Hippocampal formation (tissue), 2 donors: ENCODE data around the gene EMD.
A peak's percentile ranks its signal among the peaks of the same experiment; 100 is the strongest.
"Not testable (repeated sequence)": the region's sequence is repeated elsewhere in the genome, so short reads cannot be mapped to it uniquely, and the experiment has no call there.

Experiments used
- DNase-seq, 2 donors: peaks; one replicate each; lab custom pipeline; 2025; lab: John Stamatoyannopoulos, UW

The EMD gene

DNA sequence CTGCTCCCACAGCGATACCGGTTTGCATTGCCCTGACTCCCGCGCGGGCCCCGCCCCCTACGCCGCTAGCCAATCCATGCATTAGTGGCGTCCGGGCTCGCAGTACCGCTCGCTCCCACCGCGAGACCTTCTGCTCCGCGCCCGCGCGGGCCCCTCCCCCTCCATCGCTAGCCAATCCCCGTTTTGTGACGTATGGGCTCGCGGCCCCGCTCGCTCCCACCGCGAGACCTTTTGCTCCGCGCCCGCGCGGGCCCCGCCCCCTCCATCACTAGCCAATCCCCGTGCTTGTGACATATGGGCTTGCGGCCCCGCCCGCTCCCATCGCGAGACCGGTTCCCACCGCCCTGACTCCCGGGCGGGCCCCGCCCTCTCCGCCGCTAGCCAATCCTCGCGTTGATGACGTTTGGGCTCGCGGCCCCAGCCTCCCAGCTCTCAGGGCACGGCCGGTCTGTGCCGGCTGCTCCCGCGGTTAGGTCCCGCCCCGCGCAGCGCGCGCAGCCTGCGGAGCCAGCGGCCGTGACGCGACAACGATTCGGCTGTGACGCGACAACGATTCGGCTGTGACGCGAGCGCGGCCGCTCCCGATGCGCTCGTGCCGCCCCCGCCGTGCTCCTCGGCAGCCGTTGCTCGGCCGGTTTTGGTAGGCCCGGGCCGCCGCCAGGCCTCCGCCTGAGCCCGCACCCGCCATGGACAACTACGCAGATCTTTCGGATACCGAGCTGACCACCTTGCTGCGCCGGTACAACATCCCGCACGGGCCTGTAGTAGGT is at the start of gene EMD:
Gene EMD, plus strand, starts transcription at position 497 of the 770 bp plus-strand sequence. Its CDS starts 190 bp downstream, at position 687.
- DNase-seq, result peak; percentile 87 to 100

DNA sequence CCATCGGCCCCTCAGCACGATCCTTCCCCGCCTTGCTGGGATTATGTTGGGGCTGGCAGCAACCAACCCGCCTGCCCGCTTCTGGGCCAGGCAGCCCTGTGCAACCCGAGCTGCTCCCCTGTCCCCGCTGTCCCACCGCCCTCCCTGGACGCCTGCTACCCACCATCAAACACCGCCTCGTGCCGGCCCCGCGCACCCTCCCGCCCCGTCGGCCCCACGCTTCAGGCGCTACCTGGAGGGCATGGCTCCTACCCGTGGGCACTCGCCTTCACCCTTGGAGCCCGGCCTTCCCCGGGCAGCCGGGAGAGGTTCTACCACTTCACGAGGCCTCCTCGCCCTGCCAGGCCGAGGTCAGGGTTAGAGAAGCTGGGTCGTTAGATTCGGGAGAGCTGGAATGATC is 46.5 kb upstream of the EMD start:
- no peak for DNase-seq

DNA sequence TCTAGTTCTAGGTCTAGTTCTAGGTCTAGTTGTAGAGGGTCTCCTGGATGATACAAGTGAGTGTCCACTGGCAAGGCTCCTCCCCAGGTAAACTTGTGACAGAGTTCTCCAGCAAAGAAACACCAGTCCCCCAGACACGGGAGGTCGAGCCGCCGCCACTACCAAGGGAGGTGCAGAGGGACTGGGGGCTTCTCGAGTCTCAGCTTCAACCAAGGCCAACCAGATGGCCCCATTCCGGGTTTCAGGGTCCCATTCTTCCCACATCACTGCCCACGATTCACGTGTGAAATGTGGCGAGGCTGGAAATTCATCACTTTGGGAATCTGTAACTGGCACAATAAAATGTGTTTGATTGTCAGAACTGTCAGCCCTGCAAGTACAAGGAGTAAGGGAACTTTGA is 46.0 kb upstream of the EMD start:
- no peak for DNase-seq

DNA sequence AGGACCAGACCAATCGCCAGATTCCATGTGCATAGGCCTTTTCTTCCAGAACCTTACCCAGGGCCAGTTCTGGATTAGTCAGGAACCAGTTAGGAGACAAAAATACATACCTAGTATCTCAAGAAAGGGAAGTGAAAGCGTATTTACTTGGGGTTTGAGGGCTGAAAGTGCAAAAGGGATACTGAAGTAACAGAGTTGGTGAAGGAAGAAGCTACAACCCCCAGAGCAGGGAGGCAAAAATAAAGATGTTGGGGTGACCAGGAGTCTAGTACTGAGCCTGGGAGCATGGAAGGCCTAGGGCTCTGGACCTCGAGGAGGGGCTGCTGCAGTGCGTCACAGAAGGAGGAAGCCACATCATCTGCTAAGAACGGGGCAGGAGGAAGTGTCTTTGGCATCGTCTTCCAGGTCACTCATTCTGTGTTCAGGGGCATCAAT is 45.2 kb upstream of the EMD start:
- no peak for DNase-seq

DNA sequence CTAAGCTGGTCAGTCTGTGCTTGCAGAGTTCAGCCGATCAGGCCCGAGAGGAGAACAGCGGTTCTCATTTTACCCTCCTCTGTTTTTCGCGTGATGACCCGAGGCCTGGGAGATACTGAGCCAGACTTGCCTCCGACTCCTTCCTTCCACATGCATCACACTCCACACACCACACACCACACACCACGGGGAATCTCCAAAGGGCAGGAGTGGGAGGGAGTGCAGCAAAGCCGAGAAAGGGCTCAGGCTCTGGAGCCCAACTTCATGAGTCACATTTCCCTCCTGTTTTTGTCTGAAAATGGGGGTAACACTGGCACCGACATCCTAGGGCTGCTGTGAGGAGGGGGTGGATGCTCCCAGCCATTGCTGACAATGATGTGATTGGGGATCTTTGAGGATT is 44.6 kb upstream of the EMD start:
- DNase-seq, result no peak

DNA sequence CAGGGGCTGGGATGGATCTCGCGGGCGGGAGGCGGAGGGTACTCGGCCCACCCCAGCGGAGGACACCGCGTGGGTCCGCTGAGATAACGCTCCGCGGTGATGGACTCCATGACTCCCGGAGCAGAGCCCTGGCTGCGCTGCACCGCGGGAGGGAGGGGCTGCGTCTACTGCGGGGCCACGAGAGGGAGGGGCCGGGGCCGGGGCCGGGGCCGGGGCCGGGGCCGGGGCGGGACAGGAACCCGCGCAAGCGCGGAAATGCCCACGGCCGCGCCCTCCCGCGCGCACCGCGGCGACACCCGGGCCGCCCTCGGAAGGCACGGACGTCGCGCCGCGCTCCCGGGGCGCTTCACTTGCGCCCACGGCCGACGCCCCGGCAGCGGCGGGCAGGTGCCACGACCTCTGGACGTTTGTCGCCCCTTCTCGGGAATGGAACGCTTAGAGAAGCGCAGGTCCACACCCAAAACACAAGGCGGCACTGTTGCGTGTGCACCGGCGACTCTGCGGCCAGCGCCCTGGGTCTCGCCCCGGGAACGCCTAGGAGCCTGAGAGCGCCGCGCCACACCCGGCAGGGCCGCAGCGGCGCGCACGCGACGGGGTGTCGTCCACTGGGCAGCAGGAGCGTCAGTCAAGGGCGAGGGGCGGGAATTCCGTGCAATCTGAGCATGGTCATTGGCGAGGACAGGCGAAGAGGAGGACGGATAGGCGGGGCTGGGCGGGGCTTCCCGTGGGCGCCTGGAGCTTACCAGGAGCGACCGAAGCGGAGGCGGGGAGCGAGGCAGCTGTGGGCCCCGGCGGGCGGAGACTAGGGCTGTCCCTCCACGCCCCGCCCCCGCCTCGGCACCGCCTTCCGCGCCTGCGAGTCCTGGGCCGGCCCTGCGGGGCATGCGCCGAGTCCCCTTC is 37.4 kb upstream of the EMD start:
- not testable (repeated sequence) for DNase-seq

DNA sequence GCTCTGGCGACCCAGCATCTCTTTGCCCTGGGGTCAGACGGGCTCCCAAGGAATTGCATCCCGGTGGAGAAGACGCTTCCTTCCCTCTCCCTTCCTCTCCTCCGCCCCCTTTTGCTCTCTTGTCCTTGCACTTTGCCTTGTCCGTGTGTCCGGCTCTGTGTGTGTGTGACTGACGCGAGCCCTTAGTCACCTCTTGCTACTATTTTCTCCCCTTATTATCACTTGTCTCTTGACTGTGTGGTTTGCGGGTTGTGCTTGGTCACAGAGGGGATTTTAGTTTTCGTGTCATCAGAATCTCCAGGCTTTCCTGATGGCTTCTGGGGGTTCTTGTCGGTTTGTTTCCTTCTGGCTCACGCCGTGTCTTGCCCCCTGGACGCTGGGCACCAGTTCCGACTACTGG is 36.0 kb upstream of the EMD start:
- not testable (repeated sequence) for DNase-seq

DNA sequence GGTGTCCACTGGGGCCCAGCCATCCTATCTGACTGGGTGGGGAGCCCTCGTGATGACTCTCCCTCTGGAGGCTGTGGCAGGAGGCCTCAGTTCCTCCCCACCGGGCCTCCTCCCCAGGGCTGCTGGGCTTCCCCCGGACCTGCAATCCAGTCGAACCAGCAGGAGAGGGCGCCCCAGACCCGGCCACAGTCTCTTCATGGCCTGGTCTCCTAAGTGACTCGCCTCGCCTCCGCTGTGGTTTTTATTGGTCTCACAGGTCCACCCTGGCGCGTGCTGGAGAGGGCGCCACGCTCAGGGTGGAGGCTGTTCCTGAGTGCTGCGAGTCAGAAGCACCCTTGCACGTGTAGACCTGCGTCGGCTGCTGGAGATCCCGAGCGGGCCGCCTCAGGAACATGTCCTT is 35.5 kb upstream of the EMD start:
- not testable (repeated sequence) for DNase-seq

DNA sequence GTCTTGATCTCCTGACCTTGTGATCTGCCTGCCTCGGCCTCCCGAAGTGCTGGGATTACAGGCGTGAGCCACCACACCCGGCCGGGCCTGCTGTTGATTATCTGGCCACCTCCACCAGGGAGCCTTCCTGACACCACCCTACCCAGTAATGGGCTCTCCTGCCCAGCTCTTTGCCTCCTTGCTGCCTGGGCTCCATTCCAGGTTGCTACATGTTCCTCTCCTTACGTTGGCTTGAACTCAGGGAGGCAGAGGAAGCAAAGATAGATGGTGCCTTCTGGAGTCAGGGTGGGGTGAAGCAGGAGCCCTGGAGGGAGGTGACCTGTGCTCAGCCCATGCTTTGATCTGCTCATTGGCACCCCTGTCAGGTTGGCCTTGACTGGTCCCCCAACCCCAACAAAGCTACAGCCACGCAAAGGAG is 31.0 kb upstream of the EMD start:
- no peak for DNase-seq

DNA sequence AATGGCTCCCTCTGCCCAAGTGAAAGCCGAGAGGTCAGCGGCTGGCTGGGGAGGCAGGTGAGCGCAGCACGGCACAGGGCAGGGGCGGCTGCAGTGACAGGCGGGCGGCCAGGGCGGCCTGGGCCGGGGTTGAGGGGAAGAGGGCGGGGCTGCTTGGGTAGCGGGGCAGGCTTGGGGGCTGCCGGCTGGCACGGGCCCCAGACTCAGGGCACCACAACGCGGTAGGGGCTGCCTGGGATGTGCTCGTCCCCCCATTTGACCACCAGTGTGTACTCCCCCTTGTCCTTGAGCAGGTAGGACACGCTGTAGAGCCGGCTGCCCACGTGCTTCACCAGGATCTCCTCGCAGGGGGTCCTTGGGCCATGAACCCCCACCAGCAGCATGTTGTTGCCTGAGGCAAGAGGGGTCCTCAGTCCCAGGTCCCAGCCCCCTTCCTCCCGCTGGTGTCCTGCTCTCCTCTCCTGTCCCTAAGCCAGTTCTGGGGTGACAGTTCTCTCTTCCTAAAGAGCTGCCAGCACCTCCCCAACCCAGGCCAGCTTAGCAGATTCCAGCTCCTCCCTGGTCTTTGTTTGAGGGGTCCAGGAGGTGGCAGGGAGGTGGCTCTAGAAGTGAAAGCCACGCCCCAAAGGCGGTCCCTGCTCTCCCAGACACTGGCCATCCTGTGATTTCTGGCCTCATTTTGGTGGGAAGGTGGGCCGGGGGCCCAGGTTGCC is 30.3 kb upstream of the EMD start:
- no peak for DNase-seq

DNA sequence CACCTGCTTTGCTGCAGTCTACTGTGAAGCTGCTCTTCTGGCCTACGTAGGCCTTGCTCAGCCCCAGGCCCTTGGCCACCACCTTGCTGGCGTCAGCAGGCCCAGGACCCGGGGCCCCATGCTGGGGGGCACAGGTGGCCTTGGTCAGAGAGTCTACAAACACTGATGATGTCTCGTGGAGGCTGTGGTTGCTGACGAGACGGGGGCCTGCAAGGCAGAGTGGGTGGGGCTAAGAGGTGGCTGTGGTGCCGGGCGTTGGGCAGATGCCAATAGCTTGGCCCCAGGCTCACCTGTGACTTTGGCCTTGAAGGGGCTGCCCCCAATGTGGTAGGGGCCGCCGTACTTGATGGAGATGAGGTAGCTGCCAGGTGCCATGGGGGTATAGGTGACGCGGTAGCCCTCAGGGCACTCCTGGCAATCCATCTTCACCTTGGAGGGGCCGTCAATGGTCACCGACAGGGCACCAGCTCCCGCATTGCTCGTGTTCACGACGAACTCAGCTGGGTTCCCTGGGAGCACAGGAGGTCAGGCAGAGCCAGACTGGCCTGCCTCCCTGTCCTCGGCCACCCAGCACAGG is 29.6 kb upstream of the EMD start:
- DNase-seq, result no peak

DNA sequence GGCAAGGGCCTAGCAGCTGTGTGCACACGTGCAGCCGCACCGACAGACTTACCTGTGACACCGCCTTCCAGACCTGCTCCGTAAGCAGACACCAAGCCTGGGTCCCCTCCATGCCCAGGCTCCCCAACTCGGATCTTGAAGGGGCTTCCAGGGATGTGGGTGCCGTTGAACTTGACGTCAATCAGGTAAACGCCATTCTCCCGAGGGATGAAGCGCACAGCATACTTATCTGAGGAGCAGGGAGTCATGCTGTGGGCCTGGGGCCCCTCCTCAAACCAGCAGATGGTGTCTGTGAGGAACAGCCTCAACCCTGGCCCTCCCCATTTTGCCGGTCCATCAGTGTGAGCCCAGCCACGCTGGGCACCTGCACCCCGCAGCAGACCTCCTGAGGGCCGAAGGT is 29.1 kb upstream of the EMD start:
- DNase-seq, result no peak

DNA sequence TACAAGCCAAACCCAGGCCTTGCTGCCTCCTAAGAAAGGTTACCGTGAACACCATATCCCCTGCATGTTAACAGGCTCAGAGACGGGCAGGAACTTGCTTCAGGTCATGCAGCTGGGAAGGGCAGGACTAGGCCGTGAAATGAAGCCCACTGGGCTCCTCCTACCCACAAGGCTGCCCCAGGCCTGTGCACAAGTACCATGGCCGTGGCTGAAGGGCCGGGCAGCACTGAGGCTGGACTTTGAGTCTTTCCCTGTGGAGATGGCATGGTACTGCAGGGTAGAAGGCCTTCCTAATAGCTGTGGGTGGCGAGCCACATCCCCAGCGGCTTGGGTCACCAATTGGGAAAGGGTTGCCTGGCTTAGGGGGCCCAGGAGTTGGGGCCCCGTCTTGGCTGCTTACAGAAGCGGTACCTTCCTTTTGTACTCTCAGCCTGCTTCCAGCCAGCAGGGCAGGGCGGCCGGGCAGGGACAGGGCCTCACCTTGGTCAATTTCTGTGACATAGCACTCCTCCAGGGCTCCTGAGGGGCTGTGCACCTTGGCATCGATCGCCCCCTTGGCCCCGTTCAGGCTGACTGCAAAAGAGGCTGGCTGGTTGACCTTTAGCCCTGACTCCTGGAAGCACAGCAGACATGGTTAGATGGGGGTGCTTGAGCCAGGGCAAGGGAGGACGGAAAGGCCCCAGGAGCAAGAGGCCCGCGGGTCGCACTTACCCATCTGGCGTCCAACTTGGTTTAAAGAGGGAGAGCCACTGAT is 28.5 kb upstream of the EMD start:
- no peak for DNase-seq

DNA sequence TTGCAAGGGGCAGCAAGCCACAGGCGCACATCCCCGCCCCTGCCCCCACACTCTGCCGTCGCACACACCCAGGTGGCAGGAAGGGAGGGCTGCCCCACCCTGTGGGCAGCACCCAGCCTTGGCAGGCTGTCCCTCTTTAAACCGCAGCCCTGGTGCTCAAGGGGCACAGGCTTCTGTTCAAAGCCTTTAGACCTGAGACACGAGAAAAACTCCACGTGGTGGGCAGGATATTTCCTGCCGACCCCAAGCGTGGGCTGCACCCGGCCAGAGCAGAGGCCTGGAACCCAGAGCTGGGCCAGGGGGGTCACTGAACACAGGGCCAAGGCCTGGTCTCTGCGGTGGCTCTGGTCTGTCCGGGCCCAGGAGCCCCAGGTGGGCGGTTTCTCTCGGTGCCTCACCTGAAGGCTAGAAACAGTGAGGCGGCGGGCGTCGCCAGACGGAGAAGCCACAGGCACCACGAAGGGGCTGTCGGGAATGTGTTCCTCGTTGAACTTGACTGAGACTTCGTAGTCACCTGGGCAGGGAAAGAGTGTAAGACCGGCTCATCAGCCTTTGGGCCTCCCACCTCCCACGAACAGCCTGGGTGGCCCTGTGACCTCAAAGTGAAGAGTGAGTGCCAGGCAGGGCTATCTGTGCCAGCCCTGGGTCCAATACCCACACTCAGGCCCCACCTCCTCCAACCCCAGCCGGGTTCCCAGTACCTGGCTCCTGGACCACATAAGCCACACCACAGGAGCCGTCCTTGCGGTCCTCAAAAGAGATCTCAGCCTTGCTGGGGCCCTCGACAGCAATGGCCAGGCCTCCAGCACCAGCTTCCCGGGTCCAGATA is 27.7 kb upstream of the EMD start:
- DNase-seq, result no peak

DNA sequence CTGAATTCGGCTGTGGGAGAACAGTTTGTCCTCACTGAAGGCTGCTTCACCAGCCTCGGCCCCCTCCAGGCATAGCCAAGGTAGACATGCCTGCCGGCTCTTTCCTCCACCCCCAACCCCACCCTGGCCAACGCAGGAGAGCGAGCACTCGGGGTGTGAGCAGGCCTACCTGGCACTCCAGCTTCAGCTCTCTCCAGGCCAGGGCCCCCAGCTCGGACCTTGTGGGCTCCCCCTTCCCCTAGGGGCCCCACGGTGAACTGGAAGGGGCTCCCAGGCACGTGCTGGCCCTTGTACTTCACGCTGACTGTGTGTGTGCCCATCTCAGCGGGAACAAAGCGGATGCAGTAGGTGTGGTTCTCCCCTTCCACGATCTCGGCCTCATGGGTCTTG is 27.1 kb upstream of the EMD start:
- no peak for DNase-seq

DNA sequence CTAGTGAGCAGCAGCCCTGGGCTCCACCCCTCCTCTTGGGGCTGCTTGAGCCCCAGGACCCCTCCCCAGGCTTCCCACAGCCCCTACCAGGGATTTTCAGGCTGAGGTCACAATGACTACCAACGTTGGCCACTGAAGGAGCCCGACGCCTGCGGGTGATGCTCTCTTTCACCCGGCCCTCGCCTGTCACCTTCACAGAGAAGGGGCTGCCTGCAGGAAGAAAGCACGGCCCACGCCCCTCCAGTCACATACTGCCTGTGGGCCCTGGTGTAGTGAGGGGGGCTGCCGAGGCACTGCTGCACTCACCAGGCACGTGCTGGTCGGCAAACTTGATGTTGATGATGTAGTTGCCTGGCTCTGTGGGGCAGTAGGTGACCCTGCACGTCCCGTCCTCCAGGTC is 26.6 kb upstream of the EMD start:
- DNase-seq, result no peak

DNA sequence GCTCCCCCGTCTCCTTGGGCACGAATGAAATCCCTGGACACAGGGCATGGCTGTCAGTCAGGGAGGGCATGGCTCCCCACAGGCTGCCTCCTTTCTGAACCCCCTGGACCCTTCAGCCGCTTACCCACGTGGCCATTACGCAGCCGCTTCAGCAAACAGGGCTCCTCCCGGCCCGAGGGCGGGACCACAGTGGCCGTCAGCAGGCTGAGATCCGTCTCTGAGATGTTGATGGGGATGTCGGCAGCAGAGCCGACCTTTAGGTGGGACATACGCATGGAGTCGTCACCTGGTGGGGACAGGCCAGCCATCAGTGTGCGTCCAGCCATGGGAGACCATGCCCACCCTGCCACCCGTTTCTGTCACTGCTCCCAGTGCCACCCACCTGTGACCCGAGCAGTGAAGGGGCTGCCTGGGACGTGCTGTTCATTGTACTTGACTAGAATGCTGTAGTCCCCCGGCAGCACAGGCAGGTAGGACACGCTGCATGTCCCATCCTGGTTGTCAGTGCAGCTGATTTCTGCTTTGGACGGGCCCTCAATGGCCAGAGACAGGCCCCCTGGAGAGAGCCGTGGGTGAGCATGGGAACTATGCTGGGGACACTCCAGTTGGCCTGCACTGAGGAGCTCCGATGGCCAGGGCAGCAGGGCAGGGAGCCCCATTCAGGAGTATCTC is 25.8 kb upstream of the EMD start:
- no peak for DNase-seq

DNA sequence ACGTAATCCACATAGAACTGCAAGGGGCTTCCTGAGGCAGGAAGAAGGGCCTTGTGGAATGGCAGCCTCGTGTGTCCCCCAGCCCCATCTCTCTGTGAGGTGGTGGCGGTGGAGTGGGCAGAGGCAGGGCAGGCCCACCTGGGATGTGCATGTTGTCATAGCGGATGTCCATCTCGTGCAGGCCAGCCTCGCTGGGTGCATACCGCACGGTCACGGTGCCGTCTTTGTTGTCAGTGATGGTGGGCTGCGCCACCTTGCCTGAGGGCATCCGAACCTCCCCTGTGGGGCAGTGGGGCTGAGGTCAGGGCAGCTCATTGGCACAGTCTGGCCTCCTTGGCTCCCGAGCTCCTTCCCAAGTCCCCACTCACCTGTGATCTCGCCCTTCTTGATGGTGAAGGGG is 25.1 kb upstream of the EMD start:
- DNase-seq, result no peak

DNA sequence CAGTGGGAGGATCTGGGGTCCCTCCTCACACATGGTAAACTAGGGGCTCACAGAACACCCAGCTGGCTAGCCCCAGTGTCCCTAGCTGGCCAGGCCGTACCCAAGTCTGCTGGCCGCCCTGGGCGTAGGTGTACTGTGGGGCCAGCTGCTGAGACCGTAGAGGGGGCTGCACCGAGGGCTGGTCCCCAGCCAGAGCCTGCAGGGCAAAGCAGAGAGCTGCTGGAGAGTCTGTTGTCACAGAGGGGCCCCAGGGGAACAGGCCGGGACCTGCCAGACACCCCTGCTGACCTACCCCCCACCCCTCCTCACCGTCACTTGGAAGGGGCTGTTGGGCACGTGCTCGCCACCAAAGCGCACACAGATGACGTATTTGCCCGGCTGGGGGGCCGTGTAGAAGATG is 24.6 kb upstream of the EMD start:
- DNase-seq, result no peak
